22Rv1 (cell line): ENCODE measurements around the gene PRR19.

Experiments
- H3K27ac ChIP-seq: fragments of 450-650 bp; 2 replicates; pipeline ENCODE4 v1.5.1; 2017
- ZFX ChIP-seq: fragments of 450-650 bp; IDR thresholded peaks from 2 replicates; pipeline ENCODE4 v1.6.1; 2017; ENCODE audit warnings: antibody characterized with exemption, borderline replicate concordance
- TF ChIP-seq, protein P1 (sequence below): fragments of 450-650 bp; IDR thresholded peaks from 2 replicates; pipeline ENCODE4 v1.5.1; 2017; ENCODE audit warnings: mild to moderate bottlenecking

The PRR19 gene

DNA sequence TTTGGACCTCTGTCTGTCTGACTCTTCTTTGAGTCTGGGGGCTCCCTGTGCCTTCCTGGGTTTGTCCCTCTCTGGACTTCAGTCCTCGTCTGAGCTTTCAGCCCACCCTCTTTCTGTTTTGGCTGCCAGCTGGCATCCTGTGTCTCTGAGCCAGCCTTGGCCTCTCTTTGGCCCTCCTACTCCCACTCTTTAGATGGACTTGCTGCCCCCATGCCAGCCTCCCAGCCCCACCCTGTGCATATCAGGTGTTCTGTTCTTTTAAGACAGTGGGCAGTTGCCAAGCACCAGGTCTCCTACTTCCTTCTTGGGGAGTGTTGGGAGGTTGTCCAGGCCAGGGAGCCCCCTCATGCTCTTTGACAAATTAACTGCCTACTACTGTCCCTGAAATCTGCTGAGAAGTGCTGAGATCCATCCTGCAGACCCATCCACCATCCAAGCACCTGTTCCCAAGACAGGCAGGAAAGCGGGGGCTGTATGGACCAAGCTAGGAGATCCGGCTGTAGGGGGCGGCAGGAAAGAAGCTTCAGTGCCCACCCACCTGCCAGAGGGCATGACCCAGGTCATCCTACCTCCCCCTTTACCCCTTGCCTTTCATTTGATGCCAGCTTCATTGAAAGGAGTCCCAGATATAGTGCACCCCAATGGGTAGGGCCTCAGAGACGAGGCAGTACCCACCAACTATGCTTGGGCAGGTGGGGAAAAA is 23.3 kb upstream of the PRR19 start:
- no peak for TF ChIP-seq ZFX
- peak overlapping the region; percentile 89 for H3K27ac ChIP-seq

DNA sequence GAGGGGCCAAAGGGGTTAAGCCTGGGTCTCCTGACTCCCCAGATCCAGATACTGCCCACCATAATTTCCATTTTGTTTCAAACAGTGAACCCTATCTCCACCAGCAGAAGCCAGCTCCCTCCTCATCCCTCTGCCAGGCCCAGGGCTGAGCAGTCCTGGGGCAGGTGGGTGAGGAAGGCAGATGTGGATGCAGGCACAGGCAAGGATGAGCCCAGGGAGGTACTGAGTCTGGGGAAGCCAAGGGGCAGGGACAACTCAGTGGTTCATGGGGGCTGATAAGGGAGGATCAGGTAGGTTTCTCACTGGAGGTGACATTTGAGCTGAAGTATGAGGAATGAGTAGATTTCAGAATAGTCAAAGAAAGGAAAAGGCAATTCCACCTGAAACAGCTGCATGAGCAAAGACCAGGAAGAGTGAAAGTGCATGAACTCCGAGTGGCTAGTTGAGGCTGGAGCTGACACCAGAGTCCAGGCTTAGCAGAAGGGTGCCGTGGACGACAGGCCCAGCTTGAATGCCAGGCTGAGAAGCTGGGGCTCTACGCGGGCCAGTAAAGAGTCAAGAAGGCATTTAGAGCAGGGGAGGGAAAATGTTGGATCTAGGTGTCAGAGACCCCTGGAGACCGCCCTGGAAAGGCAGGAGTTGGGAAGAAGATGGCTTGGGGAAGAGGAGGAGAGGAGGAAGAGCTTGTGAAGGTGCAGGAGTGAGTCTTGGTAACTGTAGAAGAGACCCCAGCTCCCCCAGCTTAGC is 22.6 kb upstream of the PRR19 start:
- H3K27ac ChIP-seq: peak overlapping the region; percentile 89
- TF ChIP-seq, protein P1, sequence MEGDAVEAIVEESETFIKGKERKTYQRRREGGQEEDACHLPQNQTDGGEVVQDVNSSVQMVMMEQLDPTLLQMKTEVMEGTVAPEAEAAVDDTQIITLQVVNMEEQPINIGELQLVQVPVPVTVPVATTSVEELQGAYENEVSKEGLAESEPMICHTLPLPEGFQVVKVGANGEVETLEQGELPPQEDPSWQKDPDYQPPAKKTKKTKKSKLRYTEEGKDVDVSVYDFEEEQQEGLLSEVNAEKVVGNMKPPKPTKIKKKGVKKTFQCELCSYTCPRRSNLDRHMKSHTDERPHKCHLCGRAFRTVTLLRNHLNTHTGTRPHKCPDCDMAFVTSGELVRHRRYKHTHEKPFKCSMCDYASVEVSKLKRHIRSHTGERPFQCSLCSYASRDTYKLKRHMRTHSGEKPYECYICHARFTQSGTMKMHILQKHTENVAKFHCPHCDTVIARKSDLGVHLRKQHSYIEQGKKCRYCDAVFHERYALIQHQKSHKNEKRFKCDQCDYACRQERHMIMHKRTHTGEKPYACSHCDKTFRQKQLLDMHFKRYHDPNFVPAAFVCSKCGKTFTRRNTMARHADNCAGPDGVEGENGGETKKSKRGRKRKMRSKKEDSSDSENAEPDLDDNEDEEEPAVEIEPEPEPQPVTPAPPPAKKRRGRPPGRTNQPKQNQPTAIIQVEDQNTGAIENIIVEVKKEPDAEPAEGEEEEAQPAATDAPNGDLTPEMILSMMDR: no peak
- TF ChIP-seq ZFX: no peak

DNA sequence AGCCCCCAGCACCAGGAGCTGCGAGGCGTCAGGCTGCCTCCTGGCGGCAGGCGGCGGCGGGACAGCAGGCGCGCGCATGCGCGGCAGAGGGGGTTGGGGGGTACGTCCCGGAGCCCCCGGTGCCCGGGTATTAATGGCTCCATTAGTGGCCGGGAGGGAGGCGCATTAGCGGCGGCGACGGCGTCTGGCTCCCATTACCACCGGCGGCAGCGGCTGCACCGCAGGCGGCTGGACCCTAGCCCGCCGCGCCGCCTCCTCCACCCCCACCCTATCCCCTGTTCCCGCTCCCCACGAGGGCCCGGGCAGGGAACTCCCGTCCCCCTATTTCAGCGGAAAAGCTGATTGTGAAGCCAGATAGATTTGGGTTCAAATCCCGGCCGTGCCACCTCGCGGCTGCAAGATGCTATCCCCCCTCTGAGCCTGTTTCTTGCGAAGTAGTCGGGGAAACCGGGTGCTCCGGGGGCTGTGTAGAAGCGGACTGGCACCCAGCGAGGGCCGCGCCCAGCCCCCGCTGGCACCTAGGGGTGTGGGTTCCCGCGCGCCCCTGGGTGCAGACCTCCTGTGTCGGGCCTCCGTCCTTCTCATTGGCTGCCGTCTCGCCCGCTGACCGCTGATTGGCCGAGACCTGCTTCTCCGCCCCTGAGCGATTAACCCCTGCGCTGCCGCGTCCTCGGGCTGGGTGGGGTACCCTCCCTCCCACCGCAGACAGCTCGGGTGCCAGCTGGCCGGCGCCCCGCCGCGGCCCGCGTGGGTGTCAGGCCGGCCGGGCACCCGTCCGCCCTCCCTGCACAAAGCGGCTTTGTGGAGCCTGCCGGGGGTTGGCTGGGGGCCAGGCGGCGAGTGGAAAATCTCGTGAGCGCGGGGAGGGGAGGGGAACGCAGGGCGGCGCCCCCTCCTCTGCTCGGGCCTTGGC is 21.8 kb upstream of the PRR19 start:
- TF ChIP-seq, protein P1: peak; percentile 94
- no peak for TF ChIP-seq ZFX
- peak overlapping the region; percentile 89 for H3K27ac ChIP-seq

DNA sequence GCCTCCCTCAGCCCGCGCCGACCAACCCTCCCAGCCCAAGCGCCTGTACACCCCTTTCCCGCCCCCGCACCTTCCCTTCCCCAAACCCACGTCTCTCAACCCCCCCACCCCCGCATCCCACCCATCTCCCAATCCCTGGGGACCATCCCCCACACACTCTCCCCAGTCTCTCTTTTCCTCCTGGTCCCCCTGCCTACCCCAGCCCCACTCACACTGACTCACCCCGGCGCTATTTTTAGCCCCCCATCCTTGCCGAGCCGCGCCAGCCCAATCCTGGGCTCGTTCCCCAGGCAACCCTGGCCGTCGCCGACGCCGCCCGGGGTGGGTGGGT is 21.2 kb upstream of the PRR19 start:
- peak overlapping the region; percentile 89 for H3K27ac ChIP-seq
- no peak for TF ChIP-seq ZFX
- TF ChIP-seq, protein P1: no peak

DNA sequence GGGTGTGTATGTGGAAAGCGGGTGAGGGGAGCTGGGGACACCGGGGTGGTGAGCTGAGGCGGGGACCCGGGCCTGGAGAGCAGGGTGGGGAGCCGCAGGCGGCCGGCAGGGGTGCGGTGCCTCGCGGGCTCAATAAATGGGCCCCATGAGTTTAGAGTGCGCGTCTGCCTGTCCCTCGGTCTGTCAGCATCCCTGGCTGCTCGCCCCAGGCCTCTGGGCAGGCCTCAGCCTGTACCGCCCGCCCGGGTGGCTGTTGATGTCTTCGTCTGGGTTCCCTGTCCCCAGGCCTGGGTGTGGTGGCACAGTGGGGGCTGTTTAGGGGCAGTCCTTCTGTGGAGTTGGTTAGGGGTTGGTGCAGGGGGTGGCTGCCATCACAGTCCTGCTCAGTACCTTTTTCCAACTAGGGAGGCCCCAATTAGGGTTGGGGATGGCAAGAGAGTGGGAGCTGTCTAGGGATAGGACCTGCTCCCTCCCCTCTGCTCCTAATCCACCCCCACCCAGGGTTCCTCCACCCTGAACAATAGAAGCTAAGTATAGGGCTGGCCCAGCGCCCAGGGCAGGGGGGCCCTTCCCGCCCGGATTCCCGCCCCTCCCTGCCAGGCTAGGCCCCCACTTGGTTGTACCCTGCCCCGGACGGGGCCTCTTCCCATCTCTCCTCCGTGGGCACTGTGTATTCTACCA is 20.6 kb upstream of the PRR19 start:
- H3K27ac ChIP-seq: peak overlapping the region; percentile 89

DNA sequence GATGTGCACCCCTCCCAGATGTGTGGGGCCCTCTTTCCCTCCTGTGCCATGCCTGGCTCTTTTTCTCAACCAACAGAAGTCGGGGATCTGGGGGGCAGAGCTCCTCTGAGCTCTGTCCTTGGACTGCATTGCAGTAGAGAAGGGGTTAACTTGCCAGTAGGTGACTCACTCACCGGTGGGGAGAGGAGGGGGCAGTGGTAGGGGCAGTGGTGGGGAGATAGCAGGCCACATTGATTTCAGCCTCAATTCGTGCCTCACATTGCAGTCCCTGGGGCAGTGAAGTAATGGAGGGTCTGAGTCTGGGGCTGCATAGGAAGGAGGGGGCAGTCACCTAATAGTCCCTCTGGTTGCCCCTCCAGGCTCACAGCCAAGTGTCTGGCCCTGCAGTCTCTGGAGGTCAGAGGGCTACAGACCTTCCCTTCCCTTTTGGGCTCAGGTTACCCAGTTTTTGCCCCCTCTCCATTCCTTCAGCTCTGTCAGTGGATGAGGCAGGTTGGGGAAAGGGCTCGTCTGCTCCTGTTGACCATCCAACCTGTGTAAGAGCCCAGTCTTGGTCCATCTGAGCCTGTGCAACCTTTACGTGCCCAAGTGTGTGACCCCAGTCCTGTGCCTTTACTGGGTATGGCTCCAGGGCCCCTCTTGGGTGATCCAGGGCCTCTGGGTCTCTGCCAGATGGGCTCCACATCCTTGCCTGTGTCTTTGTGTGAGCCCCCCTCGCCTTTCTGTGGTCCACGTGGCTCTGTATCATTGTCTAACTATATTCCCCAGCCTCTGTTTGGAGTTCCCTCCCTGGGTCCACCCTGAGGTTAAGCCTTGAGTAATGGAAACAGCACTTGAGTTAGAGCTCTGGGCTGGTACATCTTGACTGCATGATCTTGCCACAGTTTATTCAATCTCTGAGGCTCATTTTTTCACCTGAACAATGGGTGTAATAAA is 19.8 kb upstream of the PRR19 start:
- H3K27ac ChIP-seq: peak overlapping the region; percentile 89
- TF ChIP-seq, protein P1: no peak
- no peak for TF ChIP-seq ZFX

More for the DNA sequence above, 20.6 kb upstream of the PRR19 start:
- TF ChIP-seq, protein P1: no peak
